GM10248 (cell line): ENCODE data around the gene LIN37.
A peak's percentile ranks its signal among the peaks of the same experiment; 100 is the strongest.
"Not testable (repeated sequence)": the region's sequence is repeated elsewhere in the genome, so short reads cannot be mapped to it uniquely, and the experiment has no call there.

Experiments used
- CTCF ChIA-PET: fragments of 300-600 bp; sonication (Branson Sonifier 250); formaldehyde crosslinking; extraction: SDS; loops from one replicate; lab custom pipeline; 2021; ENCODE audit warnings: antibody characterized with exemption; lab: Yijun Ruan, JAX
- POLR2A ChIA-PET: fragments of 350-650 bp; sonication (Branson Sonifier 250); formaldehyde crosslinking; extraction: SDS; loops from one replicate; lab custom pipeline; 2020; ENCODE audit warnings: antibody characterized with exemption; lab: Yijun Ruan, JAX
- DNase-seq: peaks from one replicate; pipeline ENCODE4 v3.0.0; 2012; ENCODE audit errors: extremely low spot score
- CTCF ChIP-seq: IDR thresholded peaks from 2 replicates; pipeline ENCODE4 v1.5.1; 2012; ENCODE audit warnings: mild to moderate bottlenecking, low read depth; ENCODE audit errors: extremely low read depth, missing control alignments, control extremely low read depth

LIN37 gene

GRCh38 chr19:35790981-35791813 is 42.8 kb downstream of the LIN37 start:
- peak; percentile 29 for TF ChIP-seq CTCF
- POLR2A ChIA-PET, result no interaction called here
- CTCF ChIA-PET, result interaction anchor here (1.7 kb wide), 1 partner anchor 97 kb away, joined by 4 read pairs; no protein-coding TSS in a partner anchor
- DNase-seq, result no peak

- ChIA-PET POLR2A (interaction anchor here (0.5 kb wide), 1 partner anchor 93 kb away, joined by 3 read pairs; no protein-coding TSS in a partner anchor), CTCF (interaction anchor here (1.7 kb wide), 1 partner anchor 98 kb away, joined by 4 read pairs; no protein-coding TSS in a partner anchor)
Measured at GRCh38 chr19:35791814-35792279, 43.5 kb downstream of the LIN37 start.

GRCh38 chr19:35792312-35792711 is 43.9 kb downstream of the LIN37 start:
- DNase-seq, result no peak
- ChIA-PET CTCF (no interaction called here), POLR2A (interaction anchor here (0.5 kb wide), 1 partner anchor 92 kb away, joined by 3 read pairs; no protein-coding TSS in a partner anchor)
- TF ChIP-seq CTCF, result no peak

More at GRCh38 chr19:35791814-35792279, 43.5 kb downstream of the LIN37 start:
- TF ChIP-seq CTCF, result no peak
- no peak for DNase-seq

- no peak for DNase-seq
Measured at GRCh38 chr19:35792888-35793287, 44.5 kb downstream of the LIN37 start.

GRCh38 chr19:35793381-35794165 is 45.2 kb downstream of the LIN37 start:
- CTCF ChIA-PET, result no interaction called here
- no peak for TF ChIP-seq CTCF
- DNase-seq, result no peak
- POLR2A ChIA-PET, result no interaction called here

More at GRCh38 chr19:35792888-35793287, 44.5 kb downstream of the LIN37 start:
- ChIA-PET CTCF (no interaction called here), POLR2A (no interaction called here)
- TF ChIP-seq CTCF, result no peak

GRCh38 chr19:35795564-35795963 is 47.2 kb downstream of the LIN37 start:
- DNase-seq, POLR2A ChIA-PET, CTCF ChIA-PET: not testable (repeated sequence)
